ENCODE data around the gene RAB44. TPM values are rescaled to one million over a fixed set of nuclear protein-coding genes. Genes with fewer than 3 reads are reported as not detected.

The RAB44 gene
- total RNA-seq, 1 experiment from 2014 or later = 0.05 TPM

DNA sequence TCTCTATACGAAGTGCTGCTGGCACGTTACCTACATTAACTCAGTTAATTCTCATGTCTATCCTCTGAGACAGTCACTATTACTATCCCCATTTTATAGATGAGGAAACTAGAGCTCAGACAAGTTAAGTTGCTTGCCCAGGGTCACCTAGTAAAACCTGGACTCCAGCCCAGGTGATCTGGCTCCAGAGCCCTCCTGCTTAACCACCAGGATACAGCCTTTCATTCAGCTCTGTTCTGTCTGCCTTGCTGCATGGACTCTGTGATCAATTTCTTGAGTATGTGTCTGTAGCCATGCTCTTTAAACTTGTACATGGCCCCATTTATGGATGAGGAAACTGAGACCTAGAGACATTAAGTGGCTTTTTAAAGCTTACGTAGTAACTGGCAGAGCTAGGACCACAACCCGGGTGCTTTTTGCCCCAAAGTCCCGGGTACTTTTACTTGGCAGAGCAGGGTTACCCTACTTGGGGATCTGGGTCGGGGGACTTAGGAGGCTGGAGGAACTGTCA lies 14.4 kb upstream of the RAB44 start:
- ATAC-seq = no peak
- POLR2A ChIA-PET = interaction anchor here (0.6 to 1.8 kb wide), 7 partner anchors 10 to 69 kb away, joined by 3 to 11 read pairs (median 4); no protein-coding TSS in a partner anchor
- no TSS peak for BruUV-seq (replicated peaks)
- peak overlapping the region; percentile 64; the same call in 1 of the 2 replicates for H3K27ac ChIP-seq (ENCODE audit: low read depth, low read length)
- no peak overlapping the region for H3K4me3 ChIP-seq (replicated peaks in 1 of 2; ENCODE audit: low read depth in 1 of 2, low read length in 2 of 2)
- RAD21 ChIA-PET (ENCODE audit: low non-redundant PET in 1 of 2, low total read pairs in 2 of 2, uncharacterized antibody in 2 of 2, unreplicated experiment in 2 of 2) = no interaction called here
- no peak for DNase-seq (ENCODE audit: low read depth, low spot score)
- TF ChIP-seq, protein P1, sequence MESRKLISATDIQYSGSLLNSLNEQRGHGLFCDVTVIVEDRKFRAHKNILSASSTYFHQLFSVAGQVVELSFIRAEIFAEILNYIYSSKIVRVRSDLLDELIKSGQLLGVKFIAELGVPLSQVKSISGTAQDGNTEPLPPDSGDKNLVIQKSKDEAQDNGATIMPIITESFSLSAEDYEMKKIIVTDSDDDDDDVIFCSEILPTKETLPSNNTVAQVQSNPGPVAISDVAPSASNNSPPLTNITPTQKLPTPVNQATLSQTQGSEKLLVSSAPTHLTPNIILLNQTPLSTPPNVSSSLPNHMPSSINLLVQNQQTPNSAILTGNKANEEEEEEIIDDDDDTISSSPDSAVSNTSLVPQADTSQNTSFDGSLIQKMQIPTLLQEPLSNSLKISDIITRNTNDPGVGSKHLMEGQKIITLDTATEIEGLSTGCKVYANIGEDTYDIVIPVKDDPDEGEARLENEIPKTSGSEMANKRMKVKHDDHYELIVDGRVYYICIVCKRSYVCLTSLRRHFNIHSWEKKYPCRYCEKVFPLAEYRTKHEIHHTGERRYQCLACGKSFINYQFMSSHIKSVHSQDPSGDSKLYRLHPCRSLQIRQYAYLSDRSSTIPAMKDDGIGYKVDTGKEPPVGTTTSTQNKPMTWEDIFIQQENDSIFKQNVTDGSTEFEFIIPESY (IDR thresholded peaks at IDR 0.05; ENCODE audit: extremely low read depth, insufficient replicate concordance, low read length) = no peak
- no peak for TF ChIP-seq ZFX (IDR thresholded peaks at IDR 0.05)
- TF ChIP-seq EZH2phosphoT487 (IDR thresholded peaks at IDR 0.05; ENCODE audit: borderline replicate concordance) = no peak
- TF ChIP-seq, protein P2, sequence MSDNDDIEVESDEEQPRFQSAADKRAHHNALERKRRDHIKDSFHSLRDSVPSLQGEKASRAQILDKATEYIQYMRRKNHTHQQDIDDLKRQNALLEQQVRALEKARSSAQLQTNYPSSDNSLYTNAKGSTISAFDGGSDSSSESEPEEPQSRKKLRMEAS (IDR thresholded peaks at IDR 0.05) = no peak
- TF ChIP-seq TCF7L2 (IDR thresholded peaks at IDR 0.05; ENCODE audit: borderline replicate concordance, extremely low read depth, insufficient read depth, insufficient read length) = no peak
- TF ChIP-seq, protein P3, sequence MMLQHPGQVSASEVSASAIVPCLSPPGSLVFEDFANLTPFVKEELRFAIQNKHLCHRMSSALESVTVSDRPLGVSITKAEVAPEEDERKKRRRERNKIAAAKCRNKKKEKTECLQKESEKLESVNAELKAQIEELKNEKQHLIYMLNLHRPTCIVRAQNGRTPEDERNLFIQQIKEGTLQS (IDR thresholded peaks at IDR 0.05) = no peak
- no peak for TF ChIP-seq YY1 (IDR thresholded peaks at IDR 0.05; ENCODE audit: extremely low read depth, insufficient replicate concordance, low read depth, low read length)
- TF ChIP-seq POLR2AphosphoS5 (IDR thresholded peaks at IDR 0.05; ENCODE audit: low read depth, low read length) = peak; percentile 19; the same call in 1 of the 2 replicates
- intact Hi-C loops (cut with micrococcal nuclease) = loop anchor here (1.0 to 5.0 kb wide), 3 partner anchors 41 to 261 kb away; no protein-coding TSS in a partner anchor
- H3K4me2 ChIP-seq (ENCODE audit: low read length) = peak overlapping the region; percentile 72; the same call in 1 of the 2 replicates
- no peak overlapping the region for H2AFZ ChIP-seq (ENCODE audit: low read depth, low read length, poor library complexity, severe bottlenecking)
- CTCF ChIA-PET = no interaction called here
- H3K36me3 ChIP-seq (ENCODE audit: control insufficient read depth in 1 of 2, insufficient read depth in 2 of 2, low read length in 2 of 2) = peaks cover 25 to 37% of the 10 kb centered on the region in 2 experiments
- no peaks in the 10 kb centered on the region for H3K27me3 ChIP-seq (ENCODE audit: insufficient read depth, low read length)
- H3K9ac ChIP-seq (ENCODE audit: low read length) = peak overlapping the region; percentile 54; the same call in 1 of the 2 replicates
- peaks cover 31 to 41% of the 10 kb centered on the region in 2 experiments for H3K4me1 ChIP-seq (ENCODE audit: control insufficient read depth in 1 of 2, insufficient read depth in 2 of 2, low read length in 2 of 2)
- H3K9me3 ChIP-seq (ENCODE audit: control insufficient read depth in 1 of 2, insufficient read depth in 1 of 2, low read depth in 1 of 2, low read length in 2 of 2) = no peaks in the 10 kb centered on the region
- H4K20me1 ChIP-seq (ENCODE audit: insufficient read depth) = peaks cover 4% of the 10 kb centered on the region; the same call in 1 of the 2 replicates
- peaks cover 59% of the 10 kb centered on the region for H3K79me2 ChIP-seq (ENCODE audit: insufficient read depth, low read length)
- H3K9me2 ChIP-seq (ENCODE audit: insufficient read depth) = no peaks in the 10 kb centered on the region

All from HCT116 (cell line).